OCI-LY1 (cell line): ENCODE data around the gene SHMT2.

Experiments
- CTCF ChIP-seq: fragments of 200-600 bp; sonication (generic), shearing (Covaris generic); IDR thresholded peaks from 2 replicates; pipeline ENCODE4 v1.5.1; 2017; ENCODE audit warnings: mild to moderate bottlenecking, antibody characterized with exemption, low read length, moderate library complexity, mixed read lengths
- EZH2 ChIP-seq: fragments of 200-600 bp; sonication (generic), shearing (Covaris generic); IDR thresholded peaks from 2 replicates; pipeline ENCODE4 v1.8.0; 2017; ENCODE audit warnings: borderline replicate concordance, mixed run types, mild to moderate bottlenecking, antibody characterized with exemption, low read length, moderate library complexity, mixed read lengths

GRCh38 chr12:57219993-57220754, 9.3 kb upstream of the SHMT2 start:
- TF ChIP-seq CTCF: no peak
- no peak for TF ChIP-seq EZH2
